ENCODE data around the gene UBTD2. TPM values are rescaled to one million over a fixed set of nuclear protein-coding genes. Genes with fewer than 3 reads are reported as not detected.
A peak's percentile ranks its signal among the peaks of the same experiment; 100 is the strongest.
"Not testable (repeated sequence)": the region's sequence is repeated elsewhere in the genome, so short reads cannot be mapped to it uniquely, and the experiment has no call there.

The UBTD2 gene, protein sequence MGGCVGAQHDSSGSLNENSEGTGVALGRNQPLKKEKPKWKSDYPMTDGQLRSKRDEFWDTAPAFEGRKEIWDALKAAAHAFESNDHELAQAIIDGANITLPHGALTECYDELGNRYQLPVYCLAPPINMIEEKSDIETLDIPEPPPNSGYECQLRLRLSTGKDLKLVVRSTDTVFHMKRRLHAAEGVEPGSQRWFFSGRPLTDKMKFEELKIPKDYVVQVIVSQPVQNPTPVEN
- 46.6 TPM for polyA plus RNA-seq (2013, experiment 1 of 2; ENCODE audit: insufficient read length)
- 47.9 TPM for polyA plus RNA-seq (2013, experiment 2 of 2; ENCODE audit: insufficient read length)

DNA sequence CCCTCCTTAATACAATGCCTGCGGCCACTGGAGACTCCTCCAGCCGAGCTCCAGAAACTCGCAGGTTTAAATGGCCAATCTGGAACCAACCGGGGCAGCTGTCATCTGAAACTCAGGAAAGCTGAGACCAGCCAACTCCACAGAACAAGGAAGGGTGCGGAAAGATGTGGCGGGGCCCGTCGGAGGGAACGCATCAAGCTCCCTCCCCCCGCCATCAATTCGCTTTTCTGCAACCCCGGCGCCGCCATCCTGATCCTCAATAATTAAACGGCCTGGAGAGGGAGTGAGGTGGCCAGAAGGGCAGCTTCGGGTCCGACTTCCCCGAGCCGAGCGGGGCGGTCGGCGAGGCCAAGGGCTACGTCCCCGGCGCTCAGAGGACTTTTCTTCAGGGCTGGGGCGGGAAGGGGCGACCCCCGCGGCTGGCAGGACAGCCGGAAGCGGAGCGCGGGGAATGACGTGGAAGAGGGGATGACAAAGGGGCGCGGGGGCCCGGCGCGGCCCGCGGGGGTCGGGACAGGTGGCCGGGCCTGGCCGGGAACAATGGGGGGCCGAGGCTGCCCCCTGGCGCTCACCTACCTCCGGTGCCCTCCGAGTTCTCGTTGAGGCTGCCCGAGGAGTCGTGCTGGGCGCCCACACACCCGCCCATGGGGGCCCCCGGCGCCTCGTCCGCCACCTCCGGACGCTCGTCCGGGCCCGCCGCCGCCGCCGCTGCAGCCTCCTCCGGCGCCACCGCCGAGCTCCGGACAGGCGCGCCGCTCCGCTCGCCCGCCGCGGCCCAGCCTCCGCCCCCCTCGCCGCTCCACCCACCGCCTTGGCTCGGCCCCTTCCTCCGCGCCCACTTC, at the start of gene UBTD2:
Gene UBTD2, minus strand, starts transcription at position 745 of the 842 bp plus-strand sequence. Its CDS starts 99 bp downstream, at position 646.
- DNase-seq: peak; percentile 85

DNA sequence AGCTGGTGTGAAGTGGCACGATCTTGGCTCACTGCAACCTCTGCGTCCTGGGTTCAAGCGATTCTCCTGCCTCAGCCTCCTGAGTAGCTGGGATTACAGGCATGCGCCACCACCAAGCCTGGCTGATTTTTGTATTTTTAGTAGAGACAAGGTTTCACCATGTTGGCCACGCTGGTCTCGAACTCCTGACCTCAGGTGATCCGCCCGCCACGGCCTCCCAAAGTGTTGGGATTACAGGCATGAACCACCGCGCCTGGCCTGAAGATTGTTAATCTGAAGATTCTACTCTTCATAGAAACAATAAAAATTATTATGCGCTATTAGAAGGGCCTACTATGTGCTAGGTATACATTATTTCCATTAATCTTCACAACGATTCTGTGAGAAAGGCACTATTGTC, 43.3 kb upstream of the UBTD2 start:
- not testable (repeated sequence) for DNase-seq

DNA sequence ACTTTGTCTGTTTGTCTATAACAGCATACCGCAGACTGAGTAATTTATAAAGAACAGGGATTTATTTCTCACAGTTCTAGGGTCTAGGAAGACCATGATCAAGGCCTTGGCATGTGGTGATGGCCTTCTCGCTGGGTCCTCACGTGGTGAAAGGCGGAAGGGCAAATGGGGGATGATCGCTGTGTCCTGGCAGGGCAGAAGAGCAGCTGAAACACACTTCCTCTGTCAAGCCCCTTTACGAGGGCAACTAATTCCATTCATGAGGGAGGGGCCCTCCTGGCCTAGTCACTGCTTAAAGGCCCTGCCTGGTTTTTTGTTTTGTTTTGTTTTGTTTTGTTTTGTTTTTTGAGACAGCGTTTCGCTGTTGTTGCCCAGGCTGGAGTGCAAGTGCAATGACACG, 41.9 kb upstream of the UBTD2 start:
- DNase-seq: no peak

DNA sequence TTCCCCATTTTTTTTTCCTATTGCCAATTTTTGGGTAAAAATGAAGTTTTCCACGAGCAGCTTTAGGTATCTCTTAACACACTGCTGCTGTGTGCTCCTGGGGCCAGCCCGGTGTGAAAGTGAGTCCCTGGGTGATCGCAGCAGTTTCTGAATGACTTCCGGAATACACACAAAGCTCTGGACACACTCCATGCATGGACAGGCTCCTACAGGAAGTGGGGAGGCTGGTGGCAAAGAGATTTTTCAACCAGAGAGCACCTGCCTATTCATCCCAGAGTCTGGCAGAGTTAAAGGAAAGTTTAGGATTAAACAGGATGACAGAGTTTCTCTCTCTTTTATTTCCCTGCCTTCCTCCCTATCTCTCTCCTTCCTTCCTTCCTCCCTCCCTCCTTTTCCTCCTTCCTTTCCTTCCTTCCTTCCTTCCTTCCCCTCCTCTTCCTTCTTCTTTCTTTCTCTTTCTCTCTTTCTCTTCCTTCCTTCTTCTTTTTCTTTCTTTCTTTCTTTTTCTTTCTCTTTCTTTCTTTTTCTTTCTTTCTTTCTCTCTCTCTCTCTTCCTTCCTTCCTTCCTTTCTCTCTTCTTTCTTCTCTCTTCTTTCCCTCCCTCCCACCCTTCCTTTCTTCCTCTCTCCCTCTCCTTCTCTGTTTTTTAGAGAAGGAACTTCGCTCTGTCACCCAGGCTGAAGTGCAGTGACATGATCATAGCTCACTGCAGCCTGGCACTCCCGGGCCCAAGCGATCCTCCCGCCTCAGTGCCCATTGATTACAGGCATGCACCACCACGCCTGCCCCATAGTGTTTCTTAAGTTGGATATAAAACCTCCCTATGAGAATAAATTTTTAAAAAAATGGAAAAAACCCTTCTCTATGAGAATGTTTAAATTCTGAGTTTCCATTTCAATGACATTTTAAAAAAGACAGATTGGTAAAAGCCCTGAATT, 38.7 kb upstream of the UBTD2 start:
- DNase-seq: no peak

DNA sequence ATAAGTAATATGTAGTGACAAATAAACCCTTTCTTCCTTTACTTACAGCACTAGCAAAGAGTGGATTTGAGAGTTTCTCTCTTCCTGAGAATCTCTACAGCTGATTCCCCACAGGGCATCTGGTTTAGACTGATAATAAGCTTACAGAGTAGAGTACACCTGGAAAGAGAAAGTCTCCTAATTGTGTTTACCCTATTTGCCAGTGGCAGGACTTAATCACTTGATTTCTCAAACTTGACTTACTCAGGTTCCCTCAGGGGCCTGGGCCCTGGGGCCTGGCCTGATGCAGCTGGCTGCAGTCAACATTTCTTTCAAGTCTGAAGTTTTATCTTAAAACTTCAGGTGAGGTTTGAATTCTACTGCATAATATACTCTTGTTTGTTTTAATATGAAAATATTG, 38.0 kb upstream of the UBTD2 start:
- no peak for DNase-seq

DNA sequence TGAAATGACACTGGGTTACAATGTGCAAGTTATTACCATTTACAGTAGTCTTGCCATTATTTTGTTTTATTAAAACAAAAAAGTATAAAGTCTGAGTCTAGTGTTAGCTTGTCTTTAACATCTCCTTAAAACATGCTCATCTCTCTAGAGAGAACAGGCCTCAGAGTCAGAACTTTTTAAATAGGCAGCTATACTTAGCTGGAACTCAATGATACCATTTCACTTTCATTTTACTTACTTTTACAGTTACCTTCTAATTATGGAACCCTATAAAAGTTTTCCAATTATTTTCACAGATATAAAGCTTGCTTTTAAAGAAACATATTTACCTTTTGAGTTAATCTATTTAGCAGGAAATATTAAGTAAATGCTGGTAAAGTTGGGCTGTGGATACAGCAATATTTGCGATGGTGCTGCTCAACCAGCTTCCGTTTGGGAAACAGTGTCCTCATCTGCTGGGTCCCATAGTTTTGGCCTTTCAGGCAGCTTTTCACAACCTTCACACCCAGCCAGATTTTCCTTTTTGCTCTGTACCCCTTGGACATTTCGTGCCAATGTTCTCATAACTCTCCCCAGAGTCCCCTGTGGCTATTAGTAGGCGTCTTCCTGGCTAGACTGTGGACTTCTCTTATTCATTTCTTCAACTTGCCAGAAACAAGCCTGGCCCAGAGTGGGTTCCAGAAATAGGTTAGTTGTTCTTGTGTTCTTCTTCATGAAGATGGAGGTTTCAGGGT, 36.3 kb upstream of the UBTD2 start:
- no peak for DNase-seq

DNA sequence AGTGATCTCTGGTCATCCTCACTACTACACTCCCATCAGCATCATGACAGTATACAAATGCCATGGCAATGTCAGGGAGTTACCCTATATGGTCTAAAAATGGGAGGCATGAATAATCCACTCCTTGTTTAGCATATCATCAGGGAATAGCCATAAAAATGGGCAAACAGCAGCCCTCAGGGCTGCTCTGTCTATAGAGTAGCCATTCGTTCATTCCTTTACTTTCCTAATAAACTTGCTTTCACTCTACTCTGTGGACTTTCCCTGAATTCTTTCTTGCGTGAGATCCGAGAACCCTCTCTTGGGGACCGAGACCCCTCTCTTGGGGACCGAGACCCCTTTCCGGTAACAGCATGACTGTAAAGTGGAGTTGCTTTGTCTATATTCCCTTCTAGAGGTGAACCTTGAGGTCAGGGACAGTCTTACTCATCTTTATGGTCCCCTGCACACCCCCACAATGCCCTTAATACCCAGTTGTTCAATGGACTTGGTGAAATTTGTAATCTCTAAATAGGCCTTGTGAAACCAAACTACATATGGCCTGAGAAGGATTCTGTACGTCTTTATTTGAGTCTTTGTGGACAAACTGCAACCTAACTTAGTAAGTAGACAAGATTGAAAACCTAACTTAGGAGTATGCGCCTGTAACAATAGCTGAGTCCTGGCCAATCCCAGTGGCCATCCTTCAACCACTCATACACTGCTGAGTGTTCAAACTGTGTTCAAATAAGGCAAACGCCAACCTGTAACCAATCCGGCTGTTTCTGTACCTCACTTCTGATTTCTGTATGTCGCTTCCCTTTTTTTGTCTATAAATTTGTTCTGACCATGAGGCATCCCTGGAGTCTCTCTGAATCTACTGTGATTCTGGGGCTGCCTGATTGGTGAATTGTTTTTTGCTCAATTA, 32.3 kb upstream of the UBTD2 start:
- DNase-seq: no peak

DNA sequence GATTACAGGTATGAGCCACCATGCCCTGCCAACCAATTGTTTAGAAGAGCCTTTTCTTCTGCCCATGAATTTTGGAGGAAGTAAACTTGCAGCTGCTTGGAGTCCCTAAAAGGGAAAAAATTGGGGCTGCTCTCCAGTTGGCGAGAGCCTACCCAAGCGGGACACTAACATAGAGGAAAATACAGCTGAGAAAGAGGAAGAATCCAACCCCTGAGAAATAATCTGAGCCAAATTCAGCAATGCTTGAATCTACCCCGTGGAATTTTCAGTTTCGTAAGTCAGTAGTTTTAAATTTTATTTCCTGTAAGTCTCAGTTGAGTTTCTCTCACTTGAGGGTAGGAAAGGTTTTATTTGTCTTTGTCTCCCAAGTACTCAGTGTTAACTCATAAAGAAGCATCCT, 30.4 kb upstream of the UBTD2 start:
- no peak for DNase-seq

DNA sequence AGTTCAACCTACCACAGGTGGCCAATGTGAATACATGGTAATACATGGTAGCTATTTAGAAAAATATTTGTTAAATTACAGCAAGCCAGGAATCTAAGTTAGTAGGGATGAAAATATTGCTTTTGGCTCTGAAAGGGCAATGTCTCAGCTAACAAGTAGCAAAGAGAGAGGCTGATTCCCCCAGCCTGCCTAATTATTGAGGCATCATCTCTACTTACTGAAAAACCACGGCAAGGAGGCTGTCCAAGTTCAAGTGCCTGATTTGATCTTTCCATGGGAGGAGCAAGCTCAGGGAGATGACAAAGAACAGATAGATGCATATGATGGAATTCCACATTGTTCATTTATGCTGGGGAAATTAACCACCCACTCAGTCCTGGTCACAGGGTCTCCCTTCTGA, 28.7 kb upstream of the UBTD2 start:
- DNase-seq: no peak

DNA sequence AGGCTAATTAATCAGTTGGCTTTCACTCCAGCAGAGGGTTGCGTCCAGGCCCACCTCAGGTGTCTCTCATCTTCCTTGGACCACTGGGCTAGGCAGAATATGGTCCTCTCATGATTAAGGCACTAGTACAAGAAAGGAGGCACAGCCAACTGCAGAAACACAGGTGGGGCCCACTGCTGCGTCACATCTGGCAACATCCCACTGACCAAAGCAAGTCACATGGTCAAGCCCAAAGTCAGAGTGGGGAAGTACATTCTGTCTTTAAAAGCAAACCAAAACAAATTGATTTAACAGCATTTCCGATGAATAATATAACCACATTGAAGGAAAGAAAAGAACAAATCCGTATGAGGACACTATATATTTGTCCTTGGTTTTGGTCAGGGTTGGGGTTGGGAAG, 28.0 kb upstream of the UBTD2 start:
- no peak for DNase-seq

DNA sequence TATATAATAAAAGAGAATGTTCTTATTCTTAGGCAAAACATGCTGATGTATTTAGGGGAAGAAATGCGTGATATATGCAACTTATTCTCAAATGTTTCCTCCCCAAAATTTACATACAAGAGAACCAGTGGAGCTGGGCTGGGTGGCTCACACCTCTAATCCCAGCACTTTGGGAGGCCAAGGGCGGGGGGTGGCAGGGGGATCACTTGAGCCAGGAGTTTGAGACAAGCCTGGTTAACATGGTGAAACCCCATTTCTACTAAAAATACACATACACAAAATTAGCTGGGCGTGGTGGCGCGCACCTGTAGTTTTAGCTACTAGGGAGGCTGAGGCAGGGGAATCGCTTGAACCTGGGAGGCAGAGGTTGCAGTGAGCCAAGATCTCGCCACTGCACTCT, 27.5 kb upstream of the UBTD2 start:
- no peak for DNase-seq

DNA sequence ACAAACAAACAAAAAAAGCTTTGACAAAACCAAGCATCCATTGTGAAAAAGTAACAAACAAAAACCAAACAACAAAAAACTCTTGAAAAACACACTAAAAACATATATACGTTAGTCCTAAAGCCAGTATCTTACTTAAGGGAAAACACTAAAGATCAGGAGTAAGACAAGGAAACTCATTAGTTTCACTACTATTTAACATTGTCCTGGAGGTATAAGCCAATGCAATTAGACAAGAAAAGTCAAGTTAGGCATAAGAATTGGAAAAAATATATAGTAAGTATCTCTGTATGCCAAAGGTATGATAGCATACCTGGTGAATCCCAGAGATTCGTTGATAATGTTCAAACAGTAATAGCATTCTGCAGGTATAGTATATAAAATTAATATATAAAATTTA, 21.8 kb upstream of the UBTD2 start:
- no peak for DNase-seq

DNA sequence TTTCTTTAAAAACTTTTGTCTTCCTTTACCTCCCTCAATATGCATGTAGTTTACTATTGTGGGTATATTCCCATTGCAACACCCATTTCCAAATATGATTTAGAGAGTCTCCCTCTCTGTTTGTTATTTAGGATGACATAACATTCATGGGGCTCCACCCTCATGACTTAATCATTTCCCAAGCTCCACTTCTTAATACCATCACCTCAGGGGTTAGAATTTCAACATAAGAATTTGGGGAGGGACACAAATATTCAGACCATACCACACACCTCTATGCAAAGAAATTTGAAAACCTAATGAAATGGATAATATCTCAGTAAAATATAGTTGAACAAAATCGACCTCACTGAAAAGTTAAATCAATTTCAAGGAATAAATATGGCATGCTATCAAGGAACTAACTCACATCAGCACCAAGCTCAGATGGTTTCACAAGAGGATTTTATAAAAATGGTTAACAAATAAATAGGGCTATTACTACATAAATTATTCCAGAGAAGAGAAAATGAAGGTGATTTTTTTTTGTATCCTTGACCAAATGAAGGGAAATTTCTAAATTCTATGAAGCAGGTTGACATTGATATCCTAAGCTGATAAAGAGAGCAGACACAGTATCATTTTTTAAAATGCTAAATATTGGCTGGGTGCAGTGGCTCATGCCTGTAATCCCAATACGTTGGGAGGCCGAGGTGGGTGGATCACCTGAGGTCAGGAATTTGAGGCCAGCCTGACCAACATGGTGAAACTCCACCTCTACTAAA, 20.2 kb upstream of the UBTD2 start:
- DNase-seq: no peak

DNA sequence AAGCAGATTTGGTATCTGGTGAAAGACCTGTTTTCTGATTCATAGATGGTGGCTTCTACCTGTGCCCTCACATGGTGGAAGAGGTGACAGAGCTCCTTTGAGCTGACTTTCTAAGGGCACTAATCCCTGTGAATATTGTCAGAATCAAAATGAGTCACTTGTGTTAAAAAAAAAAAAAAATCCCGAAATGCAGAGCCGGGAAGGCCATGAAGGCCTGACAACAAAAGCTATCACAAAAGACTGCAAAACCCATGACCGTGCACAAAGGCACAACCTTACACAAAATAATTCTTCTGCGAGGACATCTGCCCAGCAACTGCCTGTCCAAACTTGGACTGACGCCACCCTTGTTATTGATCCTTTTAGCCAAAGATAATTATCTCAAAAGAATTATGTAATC, 19.6 kb upstream of the UBTD2 start:
- no peak for DNase-seq

DNA sequence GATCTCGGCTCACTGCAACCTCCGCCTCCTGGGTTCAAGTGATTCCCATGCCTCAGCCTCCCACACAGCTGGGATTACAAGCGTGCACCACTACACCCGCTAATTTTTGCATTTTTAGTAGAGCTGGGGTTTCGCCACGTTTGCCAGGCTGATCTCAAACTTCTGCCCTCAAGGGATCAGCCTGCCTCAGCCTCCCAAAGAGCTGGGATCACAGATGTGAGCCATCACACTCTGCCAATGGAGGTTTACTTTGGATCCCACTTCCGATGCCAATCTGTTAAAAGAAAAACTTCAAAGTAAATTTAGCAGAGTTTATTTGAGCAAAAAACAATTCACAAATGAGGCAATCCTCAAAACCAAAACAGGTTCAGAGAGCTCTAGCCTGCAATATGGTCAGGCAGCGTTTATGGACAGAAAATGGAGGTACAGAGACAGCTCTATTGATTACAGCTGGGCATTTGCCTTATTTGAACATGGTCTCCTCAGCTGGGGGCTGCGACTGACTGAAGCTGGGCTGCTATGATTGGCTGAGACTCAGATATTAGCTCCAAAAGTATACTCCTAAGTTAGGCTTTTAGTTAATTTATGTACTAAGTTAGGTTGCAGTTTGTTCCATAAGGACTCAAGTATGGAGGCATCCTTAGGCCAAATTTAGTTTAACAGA, 18.6 kb upstream of the UBTD2 start:
- DNase-seq: no peak

DNA sequence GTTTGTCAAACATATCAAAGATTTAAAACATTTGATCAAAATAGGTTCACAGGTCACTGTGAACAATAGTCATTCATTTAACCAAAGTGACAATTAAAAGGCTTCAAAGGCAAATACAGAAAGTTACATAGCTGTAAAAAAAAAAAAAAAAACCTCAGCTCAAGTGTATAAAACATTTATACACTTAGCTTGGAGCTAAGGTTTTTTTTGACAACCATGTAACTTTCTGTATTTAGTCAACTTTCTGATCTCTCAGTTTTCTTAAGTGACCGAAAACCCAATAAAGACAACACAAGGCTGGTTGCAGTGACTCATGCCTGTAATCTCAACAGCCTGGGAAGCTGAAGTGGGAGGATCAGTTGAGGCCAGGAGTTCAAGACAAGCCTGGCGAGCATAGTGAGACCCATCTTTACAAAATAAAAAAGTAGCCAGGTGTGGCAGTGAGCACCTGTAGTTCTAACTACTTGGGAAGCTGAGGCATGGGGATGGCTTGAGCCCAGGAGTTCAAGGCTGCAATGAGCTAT, 16.4 kb upstream of the UBTD2 start:
- no peak for DNase-seq

DNA sequence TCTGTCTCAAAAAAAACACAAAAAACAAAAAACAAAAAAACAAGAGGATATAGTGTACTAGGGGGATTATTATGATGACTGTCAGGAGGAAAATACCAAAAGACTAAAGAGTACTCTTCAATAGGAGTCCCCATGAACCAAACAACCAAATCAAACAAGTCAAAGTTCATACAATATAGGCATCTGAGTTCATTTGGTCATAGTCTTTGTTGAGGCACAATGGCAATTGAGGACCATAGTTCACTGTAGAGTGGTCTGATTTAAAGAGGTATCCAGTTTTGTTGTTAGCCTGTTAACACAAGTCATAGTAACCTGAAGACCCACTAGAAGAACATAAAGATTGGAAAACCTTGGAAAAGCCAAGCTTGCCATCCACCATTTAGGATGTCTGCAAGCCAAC, 11.3 kb upstream of the UBTD2 start:
- no peak for DNase-seq

DNA sequence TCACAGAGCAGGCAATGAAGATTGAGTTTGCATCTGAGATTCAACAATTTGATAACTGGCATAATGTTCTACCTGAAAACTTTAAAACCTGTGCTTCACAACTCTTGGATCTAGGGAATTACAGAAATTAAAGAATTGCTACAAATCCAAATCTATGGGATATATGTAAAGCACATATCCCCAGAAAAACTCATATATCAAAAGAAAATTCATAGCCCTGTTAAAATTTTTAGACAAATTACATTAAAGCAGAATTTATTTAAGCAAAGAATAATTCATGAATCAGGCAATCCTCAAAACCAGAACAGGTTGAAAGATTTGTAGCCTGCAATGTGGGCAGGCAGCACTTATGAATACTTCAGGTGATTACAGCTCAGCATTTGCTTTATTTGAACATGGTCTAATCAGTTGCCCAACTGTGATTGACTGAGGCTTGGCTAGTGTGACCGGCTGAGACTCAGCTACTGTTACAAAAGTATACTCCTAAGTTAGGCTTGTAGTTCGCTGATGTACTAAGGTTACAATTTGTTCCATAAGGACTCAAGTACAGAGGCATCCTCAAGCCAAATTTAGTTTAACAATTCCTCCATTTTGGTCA, 10.3 kb upstream of the UBTD2 start:
- DNase-seq: no peak
